Panc1 (cell line): ENCODE results near the gene CEP128. TPM values are rescaled to one million over a fixed set of nuclear protein-coding genes. Genes with fewer than 3 reads are reported as not detected.

Experiments
- ATAC-seq: fragments of 200-7000 bp; cut with Tn5 transposase; 2 replicates; pipeline ENCODE4 v1.9.1; 2020; ENCODE audit warnings: mild to moderate bottlenecking, moderate library complexity
- BruUV-seq: library from RNA; stranded (reverse); fragments of 400-500 nt; replicated peaks from 2 replicates; lab custom pipeline; 2021; lab: Mats Ljungman, UMichigan
- CTCF ChIA-PET: fragments of 300-600 bp; sonication (Branson Sonifier 250); formaldehyde crosslinking; loops from one replicate; lab custom pipeline; 2022; ENCODE audit warnings: antibody characterized with exemption; lab: Charles Lee
- POLR2A ChIA-PET: fragments of 300-600 bp; sonication (Branson Sonifier 250); formaldehyde crosslinking; loops from one replicate; lab custom pipeline; 2022; ENCODE audit warnings: antibody characterized with exemption; lab: Charles Lee
- DNase-seq: peaks from one replicate; pipeline ENCODE4 v3.0.0-alpha.2; 2010; ENCODE audit warnings: low read depth, low spot score
- H3K27ac ChIP-seq: 2 replicates; pipeline ENCODE4 v1.5.1; 2011; ENCODE audit warnings: mild to moderate bottlenecking, low read length, inconsistent platforms
- H3K27me3 ChIP-seq: fragments of 200-500 bp; sonication (Bioruptor generic); 2 replicates; pipeline ENCODE4 v1.6.0; 2014; ENCODE audit warnings: low read length, inconsistent platforms; ENCODE audit not compliant: control insufficient read depth, insufficient read depth
- H3K36me3 ChIP-seq: fragments of 200-500 bp; sonication (Bioruptor generic); 2 replicates; pipeline ENCODE4 v1.5.1; 2014; ENCODE audit warnings: inconsistent platforms, mild to moderate bottlenecking, low read length, moderate library complexity; ENCODE audit not compliant: control insufficient read depth, insufficient read depth
- H3K4me1 ChIP-seq: 2 replicates; pipeline ENCODE4 v1.5.1; 2011; ENCODE audit warnings: inconsistent platforms, mild to moderate bottlenecking, low read length, moderate library complexity; ENCODE audit not compliant: control insufficient read depth, insufficient read depth
- H3K4me3 ChIP-seq, 2 experiments: 2 replicates each; pipeline ENCODE4 v1.5.1; 2011 to 2012; ENCODE audit warnings: low read depth in 2 of 2, low read length in 2 of 2, mild to moderate bottlenecking in 2 of 2, inconsistent platforms in 1 of 2, moderate library complexity in 1 of 2
- H3K9me3 ChIP-seq: fragments of 200-500 bp; sonication (Bioruptor generic); 2 replicates; pipeline ENCODE4 v1.5.1; 2014; ENCODE audit warnings: low read depth, mild to moderate bottlenecking, inconsistent platforms, low read length, moderate library complexity; ENCODE audit not compliant: control insufficient read depth, insufficient read depth
- CTCF ChIP-seq: fragments of 450-650 bp; IDR thresholded peaks from 2 replicates; pipeline ENCODE4 v1.5.1; 2017; ENCODE audit warnings: mild to moderate bottlenecking
- POLR2AphosphoS5 ChIP-seq: IDR thresholded peaks from 2 replicates; pipeline ENCODE4 v1.6.1; 2012; ENCODE audit warnings: mild to moderate bottlenecking, low read depth, low read length, moderate library complexity
- REST ChIP-seq, 2 experiments: IDR thresholded peaks; 2 replicates each; pipeline ENCODE4 v1.6.1; 2011 to 2012; ENCODE audit warnings: low read depth in 2 of 2, control low read depth in 1 of 2, low read length in 1 of 2, mild to moderate bottlenecking in 1 of 2, moderate library complexity in 1 of 2; ENCODE audit not compliant: insufficient read depth in 1 of 2
- SIN3A ChIP-seq: IDR thresholded peaks from 2 replicates; pipeline ENCODE4 v1.6.1; 2012; ENCODE audit warnings: low read depth, mild to moderate bottlenecking, low read length, moderate library complexity, borderline replicate concordance; ENCODE audit not compliant: insufficient read depth
- TCF7L2 ChIP-seq: IDR thresholded peaks from 2 replicates; pipeline ENCODE4 v1.6.1; 2011; ENCODE audit warnings: mild to moderate bottlenecking, low read depth, low read length, inconsistent platforms
- in situ Hi-C: cut with HindIII; loops from 2 replicates; pipeline ENCODE4 v1.10.0; 2016; ENCODE audit warnings: low sequenced_read_pairs, low pct_unique_long_range_greater_than_20kb
- intact Hi-C: fragments of 100-400 bp; cut with micrococcal nuclease; formaldehyde crosslinking; loops from one replicate; pipeline ENCODE4 v1.10.0; 2022; ENCODE audit not compliant: unreplicated experiment
- total RNA-seq: library from RNA; stranded (reverse); gene quantifications from one replicate; pipeline ENCODE4 v1.2.1, GENCODE V29; 2021; ENCODE audit not compliant: unreplicated experiment

CEP128 gene
- total RNA-seq, 1 experiment from 2014 or later, result 9.3 TPM

- in situ Hi-C loops, result no loop called here
- Histone ChIP-seq H3K36me3 (no peaks in the 10 kb centered on the region), H3K4me3 (no peak overlapping the region), H3K9me3 (no peaks in the 10 kb centered on the region), H3K4me1 (no peaks in the 10 kb centered on the region), H3K27me3 (no peaks in the 10 kb centered on the region), H3K27ac (no peak overlapping the region)
- ChIA-PET POLR2A (no interaction called here), CTCF (no interaction called here)
- no peak for ATAC-seq
- DNase-seq, result no peak
- BruUV-seq, result no TSS peak
- TF ChIP-seq TCF7L2, result peak; percentile 67
- TF ChIP-seq SIN3A, result no peak
- intact Hi-C loops, result no loop called here
These were observed 473.0 kb downstream of the CEP128 start for GRCh38 chr14:80468331-80469122.

- in situ Hi-C loops (no loop called here), intact Hi-C loops (no loop called here)
- ATAC-seq (no peak), DNase-seq (no peak)
- Histone ChIP-seq H3K27ac (no peak overlapping the region), H3K4me3 (no peak overlapping the region), H3K27me3 (no peaks in the 10 kb centered on the region), H3K9me3 (no peaks in the 10 kb centered on the region), H3K4me1 (no peaks in the 10 kb centered on the region), H3K36me3 (no peaks in the 10 kb centered on the region)
- TF ChIP-seq POLR2AphosphoS5 (no peak), CTCF (no peak)
- BruUV-seq, result no TSS peak
- CTCF ChIA-PET, result no interaction called here
- POLR2A ChIA-PET, result no interaction called here
These were observed 475.9 kb downstream of the CEP128 start for GRCh38 chr14:80465546-80466220.

GRCh38 chr14:80464531-80465149, 476.9 kb downstream of the CEP128 start:
- in situ Hi-C loops, result no loop called here
- no TSS peak for BruUV-seq
- Histone ChIP-seq H3K27me3 (no peaks in the 10 kb centered on the region), H3K27ac (no peak overlapping the region), H3K4me3 (no peak overlapping the region), H3K9me3 (no peaks in the 10 kb centered on the region), H3K4me1 (no peaks in the 10 kb centered on the region), H3K36me3 (no peaks in the 10 kb centered on the region)
- CTCF ChIA-PET, result no interaction called here
- TF ChIP-seq REST (IDR thresholded peaks at IDR 0.05; ENCODE audit: insufficient read depth in 1 of 2, low read depth in 2 of 2, low read length in 1 of 2) (no peak), TCF7L2 (no peak), POLR2AphosphoS5 (no peak), SIN3A (no peak), CTCF (no peak)
- no peak for ATAC-seq
- DNase-seq, result no peak
- intact Hi-C loops, result no loop called here
- POLR2A ChIA-PET, result no interaction called here
